HG03432 (cell line): ENCODE data around the gene EOLA2.
A peak's percentile ranks its signal among the peaks of the same experiment; 100 is the strongest.
"Not testable (repeated sequence)": the region's sequence is repeated elsewhere in the genome, so short reads cannot be mapped to it uniquely, and the experiment has no call there.

Source experiments
- ATAC-seq: cut with Tn5 transposase; IDR thresholded peaks from one replicate; pipeline ENCODE4 v1.9.1; 2021; ENCODE audit warnings: mild to moderate bottlenecking, moderate library complexity; ENCODE audit not compliant: unreplicated experiment

Gene EOLA2

GRCh38 chrX:149933547-149933946 is 4.7 kb downstream of the EOLA2 start:
- ATAC-seq = not testable (repeated sequence)

GRCh38 chrX:149932970-149933369 is 5.3 kb downstream of the EOLA2 start:
- not testable (repeated sequence) for ATAC-seq

- not testable (repeated sequence) for ATAC-seq
Observed at GRCh38 chrX:149932150-149932549, 6.1 kb downstream of the EOLA2 start.

GRCh38 chrX:149931355-149931754 is 6.9 kb downstream of the EOLA2 start:
- not testable (repeated sequence) for ATAC-seq

- not testable (repeated sequence) for ATAC-seq
Observed at GRCh38 chrX:149929400-149929799, 8.9 kb downstream of the EOLA2 start, which contains the start of gene HSFX4. HSFX4 (plus strand) TSS chrX:149929573; CDS start chrX:149929645, 72 bp downstream.

GRCh38 chrX:149928635-149929034 is 9.7 kb downstream of the EOLA2 start:
- ATAC-seq = not testable (repeated sequence)

- ATAC-seq = peak; percentile 64
Observed at GRCh38 chrX:149927964-149928258, 10.4 kb downstream of the EOLA2 start.

- ATAC-seq = peak; percentile 62
Observed at GRCh38 chrX:149927245-149927963, 10.9 kb downstream of the EOLA2 start.

- ATAC-seq = not testable (repeated sequence)
Observed at GRCh38 chrX:149924434-149924833, 13.9 kb downstream of the EOLA2 start.

GRCh38 chrX:149923836-149924235 is 14.5 kb downstream of the EOLA2 start:
- not testable (repeated sequence) for ATAC-seq

- ATAC-seq = peak; percentile 93
Observed at GRCh38 chrX:149916745-149917392, 21.4 kb downstream of the EOLA2 start.

- no peak for ATAC-seq
Observed at GRCh38 chrX:149910178-149910695, 28.1 kb downstream of the EOLA2 start.

GRCh38 chrX:149909324-149910177 is 28.7 kb downstream of the EOLA2 start:
- ATAC-seq = no peak

GRCh38 chrX:149908727-149909126 is 29.6 kb downstream of the EOLA2 start:
- ATAC-seq = no peak

- peak; percentile 70 for ATAC-seq
Observed at GRCh38 chrX:149908308-149908707, 30.0 kb downstream of the EOLA2 start.

GRCh38 chrX:149903889-149904748 is 34.2 kb downstream of the EOLA2 start:
- peak; percentile 86 for ATAC-seq

- ATAC-seq = no peak
Observed at GRCh38 chrX:149898554-149898953, 39.7 kb downstream of the EOLA2 start.

GRCh38 chrX:149890828-149891227 is 47.5 kb downstream of the EOLA2 start:
- not testable (repeated sequence) for ATAC-seq
